Loucy (cell line): Measurements from ENCODE around the gene INTS11.

Source experiments
- EZH2phosphoT487 ChIP-seq: fragments of 200-600 bp; IDR thresholded peaks from 2 replicates; pipeline ENCODE4 v1.6.1; 2018; ENCODE audit warnings: antibody characterized with exemption, mild to moderate bottlenecking, moderate library complexity, borderline replicate concordance
- TF ChIP-seq, protein P1 (sequence below): fragments of 200-600 bp; sonication (generic); conservative IDR thresholded peaks from 2 replicates; pipeline ENCODE4 v1.5.1; 2014; ENCODE audit warnings: mild to moderate bottlenecking, antibody characterized with exemption, low read length

DNA sequence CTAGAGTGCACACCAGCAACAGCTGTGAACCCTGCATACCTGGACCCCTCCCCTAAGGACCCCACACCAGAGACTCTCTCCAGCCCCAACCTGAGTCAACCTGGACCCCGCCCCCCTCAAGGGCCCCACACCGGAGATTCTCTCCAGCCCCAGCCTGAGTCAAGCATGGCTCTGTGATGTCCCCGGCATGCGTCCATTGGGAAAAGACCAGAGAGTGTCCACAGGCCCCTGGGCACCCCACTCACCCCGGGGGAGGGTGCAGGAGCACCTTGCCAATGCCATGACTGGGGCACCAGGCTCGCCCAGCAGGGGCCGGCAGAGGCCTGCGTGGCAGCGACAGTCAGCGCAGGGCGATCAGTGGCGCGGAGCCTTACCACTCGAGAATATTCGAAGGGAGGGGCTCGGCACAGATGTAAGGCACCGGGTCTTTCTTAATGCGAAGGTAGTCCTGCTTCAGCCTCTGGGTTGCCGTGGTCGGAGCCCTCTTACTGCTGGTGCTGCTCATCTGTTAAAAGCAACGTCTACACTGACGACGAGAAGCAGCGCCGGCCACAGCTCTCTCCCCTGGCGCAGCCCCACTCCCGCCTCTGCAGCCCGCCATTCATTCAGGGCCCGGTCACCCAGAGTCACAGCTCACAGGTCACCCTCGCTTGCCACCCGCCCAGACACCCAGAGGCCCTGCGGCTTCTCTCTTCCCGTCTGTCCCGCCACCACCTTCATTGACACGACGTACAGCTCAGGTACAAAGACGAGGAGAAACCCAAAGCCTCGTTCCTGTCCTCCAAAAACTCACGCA, 56.8 kb downstream of the INTS11 start:
- TF ChIP-seq, protein P1, sequence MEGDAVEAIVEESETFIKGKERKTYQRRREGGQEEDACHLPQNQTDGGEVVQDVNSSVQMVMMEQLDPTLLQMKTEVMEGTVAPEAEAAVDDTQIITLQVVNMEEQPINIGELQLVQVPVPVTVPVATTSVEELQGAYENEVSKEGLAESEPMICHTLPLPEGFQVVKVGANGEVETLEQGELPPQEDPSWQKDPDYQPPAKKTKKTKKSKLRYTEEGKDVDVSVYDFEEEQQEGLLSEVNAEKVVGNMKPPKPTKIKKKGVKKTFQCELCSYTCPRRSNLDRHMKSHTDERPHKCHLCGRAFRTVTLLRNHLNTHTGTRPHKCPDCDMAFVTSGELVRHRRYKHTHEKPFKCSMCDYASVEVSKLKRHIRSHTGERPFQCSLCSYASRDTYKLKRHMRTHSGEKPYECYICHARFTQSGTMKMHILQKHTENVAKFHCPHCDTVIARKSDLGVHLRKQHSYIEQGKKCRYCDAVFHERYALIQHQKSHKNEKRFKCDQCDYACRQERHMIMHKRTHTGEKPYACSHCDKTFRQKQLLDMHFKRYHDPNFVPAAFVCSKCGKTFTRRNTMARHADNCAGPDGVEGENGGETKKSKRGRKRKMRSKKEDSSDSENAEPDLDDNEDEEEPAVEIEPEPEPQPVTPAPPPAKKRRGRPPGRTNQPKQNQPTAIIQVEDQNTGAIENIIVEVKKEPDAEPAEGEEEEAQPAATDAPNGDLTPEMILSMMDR, result no peak
- TF ChIP-seq EZH2phosphoT487, result no peak
